T-helper 1 cell treated with Interleukin-12 subunit alpha and Interleukin-12 subunit beta and Interleukin-4 antibody, amounts not matched to agents 30 ng/mL and 1 ng/mL, for 36 hours (primary cell): Measurements from ENCODE around the gene LDHAL6A. TPM values are rescaled to one million over a fixed set of nuclear protein-coding genes. Genes with fewer than 3 reads are reported as not detected.

Source experiments
- intact Hi-C: fragments of 100-400 bp; cut with micrococcal nuclease; formaldehyde crosslinking; loops from one replicate; pipeline ENCODE4 v1.15.1; 2024
- total RNA-seq: library from RNA; stranded (reverse); gene quantifications from 2 replicates; pipeline ENCODE4 v1.2.3, GENCODE V29; 2022

Gene LDHAL6A
- total RNA-seq, 1 donor from 2014 or later = 0.07 TPM

DNA sequence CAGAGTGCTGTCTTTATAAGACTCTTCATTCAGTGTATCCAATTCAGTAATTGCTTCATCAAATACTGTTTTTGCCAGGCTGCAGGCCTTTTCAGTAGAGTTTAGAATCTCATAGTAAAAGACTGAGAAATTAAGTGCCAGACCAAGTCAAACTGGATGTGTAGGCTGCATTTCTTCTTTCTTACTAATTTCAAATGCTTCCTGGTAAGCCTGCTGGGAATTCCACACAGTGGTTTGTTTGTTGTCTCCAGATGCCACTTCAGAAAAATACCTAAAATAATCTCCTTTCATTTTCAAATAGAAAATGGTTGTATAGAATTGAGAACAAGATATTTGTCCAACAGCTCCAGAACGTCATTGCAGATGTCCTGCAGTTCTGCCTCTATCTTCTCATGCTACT, 34.7 kb downstream of the LDHAL6A start:
- intact Hi-C loops = no loop called here

DNA sequence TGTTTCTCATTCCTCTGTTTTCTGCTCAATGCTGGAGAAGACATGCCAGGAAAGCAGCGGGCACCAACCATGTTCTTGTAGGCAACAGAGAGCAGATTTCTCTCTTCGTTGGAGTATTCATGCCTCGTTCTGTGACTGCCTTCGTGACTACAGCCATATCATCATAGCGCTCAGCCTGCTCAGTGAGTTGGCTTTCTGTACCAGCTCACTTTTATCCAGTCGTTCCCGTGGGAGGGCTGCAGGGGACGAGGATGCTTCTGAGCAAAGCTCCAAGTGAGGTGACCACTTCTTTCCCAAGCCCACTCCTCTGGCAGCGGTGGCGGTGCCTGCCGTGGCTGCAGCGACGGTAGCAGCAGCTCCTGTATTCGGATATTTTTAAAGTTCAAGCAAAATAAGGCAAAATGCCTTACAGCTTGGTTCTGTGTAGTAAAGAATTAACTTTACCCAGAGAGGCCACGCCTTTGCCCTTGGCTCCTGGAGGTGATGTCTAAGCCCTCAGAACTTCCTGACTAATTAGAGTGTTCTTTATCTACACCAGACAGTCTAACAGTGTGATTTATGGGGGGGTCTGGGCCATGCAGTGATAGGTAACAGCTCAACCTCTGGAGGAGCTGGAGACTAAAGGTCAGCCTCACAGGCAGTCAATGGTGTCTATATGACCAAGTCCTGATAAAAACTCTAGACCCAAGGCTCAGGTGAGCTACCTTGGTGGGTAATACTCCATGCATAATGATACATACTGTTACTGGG, 35.3 kb downstream of the LDHAL6A start:
- intact Hi-C loops = no loop called here

DNA sequence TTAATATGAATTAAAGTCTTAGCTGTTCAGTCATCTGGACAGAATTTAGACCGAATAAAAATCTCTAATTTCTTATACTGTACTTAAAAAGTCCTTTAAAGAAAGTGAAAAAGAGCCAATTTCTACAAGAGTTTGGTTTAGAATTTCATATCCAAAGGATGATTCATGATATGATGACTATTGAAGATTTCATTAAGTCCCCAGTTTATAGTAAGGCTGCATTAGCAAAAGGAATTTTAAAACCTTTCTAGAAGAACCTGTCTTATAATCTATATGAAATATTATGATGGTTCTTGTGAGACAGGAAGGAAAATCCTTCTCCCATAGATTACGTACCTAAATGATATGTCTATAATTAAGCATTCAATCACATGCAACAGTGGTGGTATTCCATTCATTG, 36.3 kb downstream of the LDHAL6A start:
- intact Hi-C loops = no loop called here

DNA sequence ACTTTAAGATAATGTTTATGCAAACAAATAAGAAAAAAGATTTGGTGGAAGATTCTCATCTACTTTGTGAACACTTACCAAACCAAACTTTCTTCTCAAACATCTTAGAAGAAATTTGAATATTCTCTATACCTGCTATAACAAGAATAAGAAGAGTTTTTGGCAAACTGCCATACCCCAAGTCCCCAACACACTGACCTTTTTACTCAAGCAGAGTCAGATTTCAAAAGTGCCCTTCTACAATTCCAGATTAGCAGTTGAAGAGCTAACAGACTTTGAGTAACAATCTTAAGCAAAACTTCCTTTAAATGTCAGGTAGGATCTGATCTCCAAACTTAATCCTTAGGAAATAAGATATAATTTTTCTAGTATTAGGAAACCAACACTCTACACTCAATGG, 37.2 kb downstream of the LDHAL6A start:
- intact Hi-C loops = no loop called here

- intact Hi-C loops = no loop called here
Observed at GRCh38 chr11:18493310-18493709, 37.7 kb downstream of the LDHAL6A start.

GRCh38 chr11:18495271-18495670, 39.6 kb downstream of the LDHAL6A start:
- intact Hi-C loops = no loop called here

- intact Hi-C loops = no loop called here
Observed at GRCh38 chr11:18495703-18496102, 40.0 kb downstream of the LDHAL6A start.

DNA sequence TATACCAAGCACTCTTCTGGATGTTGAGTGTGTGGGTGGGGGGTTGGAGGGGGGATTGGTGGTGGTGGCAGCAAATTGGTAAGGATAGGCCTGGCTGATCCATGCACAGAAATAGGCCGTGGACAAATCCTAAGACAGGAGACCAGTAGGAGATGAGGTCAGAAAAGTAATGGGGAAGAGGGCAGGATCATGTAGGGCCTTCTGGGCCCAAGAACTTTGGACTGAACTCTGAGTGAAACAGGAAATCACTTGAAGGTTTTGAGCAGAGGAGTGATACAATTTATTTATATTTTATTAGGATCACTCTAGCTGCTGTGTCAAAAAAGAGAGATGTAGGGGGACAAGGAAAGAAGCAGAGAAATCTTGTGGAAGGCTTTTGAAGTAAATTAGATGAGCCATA, 42.4 kb downstream of the LDHAL6A start:
- intact Hi-C loops = no loop called here

DNA sequence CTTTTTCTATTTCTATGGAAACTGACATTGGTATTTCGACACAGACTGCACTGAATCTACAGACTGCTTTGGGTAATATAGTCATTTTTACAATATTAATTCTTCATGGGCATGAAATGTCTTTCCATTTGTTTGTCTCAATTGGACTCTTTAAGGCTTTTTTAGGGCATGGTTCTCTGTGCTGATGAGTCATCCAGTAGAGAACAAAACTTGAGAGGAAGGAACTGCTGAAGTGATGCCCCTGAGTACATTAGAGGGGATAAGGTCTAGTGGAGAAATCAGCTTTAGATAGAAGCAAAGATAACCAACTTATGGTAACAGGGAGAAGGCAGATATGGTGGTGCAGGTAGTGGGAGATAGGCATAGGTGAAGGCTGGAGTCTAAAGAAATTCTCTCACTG, 46.0 kb downstream of the LDHAL6A start:
- intact Hi-C loops = no loop called here

DNA sequence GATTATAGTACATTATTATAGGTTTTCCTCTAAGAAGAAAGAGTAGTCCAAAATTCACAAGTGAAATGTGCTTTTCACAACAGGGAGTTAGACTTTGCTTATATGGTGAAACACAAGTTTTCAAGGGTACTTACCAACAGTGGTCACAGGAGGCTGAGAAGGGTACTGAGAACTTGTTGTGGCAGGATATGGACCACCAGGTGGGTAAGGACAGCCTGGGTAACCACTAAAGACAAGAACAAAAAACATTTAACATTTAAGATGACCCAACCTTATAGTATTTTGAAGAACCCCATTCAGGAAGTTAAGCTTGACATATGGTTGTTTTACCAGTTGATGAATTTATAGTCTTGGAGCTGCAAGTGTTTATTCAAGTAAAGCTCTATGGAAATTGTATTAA, 46.7 kb downstream of the LDHAL6A start:
- intact Hi-C loops = no loop called here

DNA sequence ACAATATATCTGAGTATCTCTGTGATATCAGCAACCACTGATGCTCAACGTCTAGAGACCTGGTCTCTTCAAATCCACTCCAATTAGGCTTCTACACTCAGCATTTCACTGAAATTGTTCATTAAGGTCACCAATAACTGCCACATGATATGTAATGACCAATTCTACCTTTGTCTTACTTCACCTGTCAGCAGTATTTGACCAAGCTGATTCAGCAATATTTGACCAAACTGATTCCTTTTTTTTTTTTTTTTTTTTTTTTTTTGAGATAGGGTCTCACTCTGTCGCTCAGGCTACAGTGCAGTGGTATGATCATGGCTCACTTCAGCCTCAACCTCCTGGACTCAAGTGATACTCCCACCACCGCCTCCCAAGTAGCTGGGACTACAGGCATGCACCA, 65.5 kb downstream of the LDHAL6A start:
- intact Hi-C loops = no loop called here

GRCh38 chr11:18522388-18522787, 66.7 kb downstream of the LDHAL6A start:
- intact Hi-C loops = no loop called here

DNA sequence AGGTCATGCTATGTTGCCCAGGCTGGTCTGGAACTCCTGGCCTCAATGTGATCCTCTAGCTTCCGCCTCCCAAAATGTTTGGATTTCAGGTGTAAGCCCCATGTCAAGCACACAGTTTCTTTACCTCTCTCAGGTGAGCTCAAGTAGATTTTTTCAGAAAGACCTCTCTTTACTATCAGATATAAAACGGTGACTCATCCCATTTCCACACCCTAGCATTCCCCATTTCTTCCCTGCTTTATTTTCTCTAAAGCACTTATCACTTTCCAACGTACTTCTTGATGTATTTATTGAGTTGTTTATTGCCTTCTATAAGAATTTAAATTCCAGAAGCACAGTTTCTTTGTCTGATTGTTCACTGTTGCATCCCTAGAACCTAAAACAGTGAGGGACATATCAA, 67.4 kb downstream of the LDHAL6A start:
- intact Hi-C loops = no loop called here

- intact Hi-C loops = no loop called here
Observed at GRCh38 chr11:18524248-18524647, 68.6 kb downstream of the LDHAL6A start.

DNA sequence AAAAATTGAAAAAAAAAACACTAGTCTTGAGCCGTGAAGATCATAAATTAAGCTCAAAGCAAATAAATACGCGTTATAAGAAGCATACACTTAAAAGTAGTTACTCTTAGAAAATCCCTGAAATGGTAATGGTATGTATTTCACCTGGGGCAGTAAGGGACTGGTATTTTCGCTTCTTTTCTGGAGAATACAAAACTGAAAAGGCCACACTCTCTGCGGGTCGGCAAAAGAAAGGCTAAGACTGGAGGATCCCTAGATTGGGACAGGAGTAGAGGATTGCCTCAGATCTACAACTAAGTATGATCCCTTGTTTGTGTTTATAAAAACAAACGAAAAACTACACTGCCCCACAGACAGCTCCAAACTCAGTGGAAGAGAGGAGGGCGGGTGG, 70.5 kb downstream of the LDHAL6A start:
- intact Hi-C loops = loop anchor here (1.0 to 5.0 kb wide), 14 partner anchors 53 to 1449 kb away; partner anchors contain the start of genes GTF2H1, HPS5, NUCB2 and PIK3C2A

- intact Hi-C loops = loop anchor here (1.0 to 5.0 kb wide), 18 partner anchors 14 to 1449 kb away; partner anchors contain the start of genes GTF2H1, HPS5, NUCB2 and PIK3C2A
Observed at GRCh38 chr11:18526521-18527296, 71.1 kb downstream of the LDHAL6A start, which contains the start of gene TSG101. TSS of gene TSG101 (minus strand) at chr11:18526942. CDS start at chr11:18526816, 126 bp downstream.

DNA sequence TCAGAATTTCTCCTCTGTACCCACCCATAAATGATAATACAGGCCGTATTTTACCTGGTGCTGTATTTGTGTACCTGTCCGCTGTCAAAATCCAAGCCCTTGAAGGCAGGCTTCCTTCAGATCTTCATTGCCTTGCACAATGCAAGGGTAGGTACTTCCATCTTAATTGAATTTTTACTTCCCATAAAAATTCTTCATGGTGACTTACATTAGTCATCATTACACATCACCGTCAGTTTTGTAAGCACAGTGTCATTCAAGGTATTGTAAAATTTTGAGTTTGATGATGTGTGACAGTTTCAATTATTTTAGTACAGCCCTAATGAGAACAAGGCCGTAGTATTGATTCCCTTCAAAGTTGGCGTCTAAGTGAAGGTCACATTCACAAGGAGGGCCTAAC, 71.9 kb downstream of the LDHAL6A start:
- intact Hi-C loops = loop anchor here (1.0 to 5.0 kb wide), 10 partner anchors 13 to 1450 kb away; partner anchors contain the start of genes NUCB2, PIK3C2A, RPS13 and SAAL1

Other genes with a start within 250 kb of the LDHAL6A start
- gene SAA4, start 219.1 kb upstream of the LDHAL6A start, total RNA-seq = not detected in 2 replicates
- 0.27 TPM in 1 of 2 replicates, not detected in the other for gene SAA2, start 207.2 kb upstream of the LDHAL6A start, total RNA-seq
- not detected in 2 replicates for gene SAA1, start 189.6 kb upstream of the LDHAL6A start, total RNA-seq
- 21.8 and 23.3 TPM in 2 replicates for gene HPS5, start 133.7 kb upstream of the LDHAL6A start, total RNA-seq
- 62.9 and 63.1 TPM in 2 replicates for gene GTF2H1, start 133.3 kb upstream of the LDHAL6A start, total RNA-seq
- gene LDHA, start 61.3 kb upstream of the LDHAL6A start, total RNA-seq = 873 and 884 TPM in 2 replicates
- gene LDHC, start 43.5 kb upstream of the LDHAL6A start, total RNA-seq = not detected in 2 replicates
- gene TSG101, start 71.1 kb downstream of the LDHAL6A start, total RNA-seq = 42.2 and 42.6 TPM in 2 replicates
- 26.9 and 31.4 TPM in 2 replicates for gene UEVLD, start 132.9 kb downstream of the LDHAL6A start, total RNA-seq
- gene MISFA, start 143.9 kb downstream of the LDHAL6A start, total RNA-seq = 4.6 and 5.3 TPM in 2 replicates
- gene SPTY2D1, start 178.5 kb downstream of the LDHAL6A start, total RNA-seq = 38.6 and 39.8 TPM in 2 replicates
- gene TMEM86A, start 242.9 kb downstream of the LDHAL6A start, total RNA-seq = 0.46 and 1.3 TPM in 2 replicates